CD8-positive, alpha-beta memory T cell (primary cell): Measurements from ENCODE around the gene METTL22. TPM values are rescaled to one million over a fixed set of nuclear protein-coding genes. Genes with fewer than 3 reads are reported as not detected.
A peak's percentile ranks its signal among the peaks of the same experiment; 100 is the strongest.

ENCODE experiments used
- CTCF ChIA-PET: fragments of 350-600 bp; sonication (Branson Sonifier 250); formaldehyde crosslinking; loops from one replicate; lab custom pipeline; 2021; ENCODE audit warnings: antibody characterized with exemption; lab: Charles Lee
- POLR2A ChIA-PET: fragments of 350-600 bp; sonication (Branson Sonifier 250); formaldehyde crosslinking; loops from one replicate; lab custom pipeline; 2021; ENCODE audit warnings: antibody characterized with exemption; lab: Charles Lee
- DNase-seq, 5 donors: peaks; one replicate each; pipeline versions ENCODE4 v3.0.0 to v3.0.0-alpha.2; 2020 to 2022; ENCODE audit warnings: mixed read lengths in 1 of 5
- H3K27ac ChIP-seq: one replicate; pipeline ENCODE4 v1.7.0; 2013; ENCODE audit warnings: low read depth, mild to moderate bottlenecking, low read length, moderate library complexity
- H3K27me3 ChIP-seq: 2 replicates; pipeline ENCODE4 v1.7.0; 2013; ENCODE audit warnings: low read length, mild to moderate bottlenecking; ENCODE audit not compliant: insufficient read depth, poor library complexity, severe bottlenecking
- H3K36me3 ChIP-seq: 2 replicates; pipeline ENCODE4 v1.7.0; 2013; ENCODE audit warnings: mild to moderate bottlenecking, low read length, moderate library complexity; ENCODE audit not compliant: insufficient read depth
- H3K4me1 ChIP-seq: 2 replicates; pipeline ENCODE4 v1.7.0; 2013; ENCODE audit warnings: mild to moderate bottlenecking, low read length, moderate library complexity; ENCODE audit not compliant: insufficient read depth
- H3K4me3 ChIP-seq: 2 replicates; pipeline ENCODE4 v1.7.0; 2013; ENCODE audit warnings: mild to moderate bottlenecking, low read length
- H3K9me3 ChIP-seq: 2 replicates; pipeline ENCODE4 v1.7.0; 2013; ENCODE audit warnings: mild to moderate bottlenecking, low read length
- H3K27ac Mint-ChIP-seq, 8 donors: one replicate each; pipeline ENCODE4 v1.8.0; 2020 to 2021; ENCODE audit warnings: mixed read lengths in 8 of 8, mild to moderate bottlenecking in 6 of 8, inconsistent platforms in 3 of 8, moderate library complexity in 3 of 8
- H3K27me3 Mint-ChIP-seq, 2 donors: one replicate each; pipeline ENCODE4 v1.8.0; 2020 to 2021; ENCODE audit warnings: mixed read lengths in 2 of 2, mild to moderate bottlenecking in 1 of 2, moderate library complexity in 1 of 2
- H3K36me3 Mint-ChIP-seq, 3 donors: one replicate each; pipeline ENCODE4 v1.8.0; 2020 to 2021; ENCODE audit warnings: mixed read lengths in 3 of 3, inconsistent platforms in 1 of 3, mild to moderate bottlenecking in 1 of 3
- H3K4me1 Mint-ChIP-seq, 3 donors: one replicate each; pipeline ENCODE4 v1.8.0; 2020 to 2021; ENCODE audit warnings: mixed read lengths in 3 of 3, inconsistent platforms in 1 of 3, mild to moderate bottlenecking in 1 of 3
- H3K4me3 Mint-ChIP-seq, 7 donors: one replicate each; pipeline ENCODE4 v1.8.0; 2020 to 2021; ENCODE audit warnings: mixed read lengths in 7 of 7, mild to moderate bottlenecking in 6 of 7, moderate library complexity in 4 of 7, inconsistent platforms in 2 of 7
- H3K9me3 Mint-ChIP-seq, 5 donors: one replicate each; pipeline ENCODE4 v1.8.0; 2020 to 2022; ENCODE audit warnings: mixed read lengths in 5 of 5, mild to moderate bottlenecking in 3 of 5, moderate library complexity in 2 of 5, inconsistent platforms in 1 of 5
- polyA plus RNA-seq: library from polyadenylated mRNA; unstranded; fragments of 300-500 nt; fragmentation: Illumina TruSeq; gene quantifications from one replicate; pipeline ENCODE4 v1.2.3, GENCODE V29; 2021
- total RNA-seq, 2 experiments: library from RNA; stranded (reverse); gene quantifications; one replicate each; pipeline ENCODE4 v1.2.3, GENCODE V29; 2021

Gene METTL22
- 10 to 100 TPM; 21.3 to 24.1 TPM for total RNA-seq
- 10.8 TPM for polyA plus RNA-seq

- Mint-ChIP-seq H3K36me3 (peaks cover 0 to 25% (median 0%) of the 10 kb centered on the region in 3 donors), H3K27me3 (peaks cover 3 to 5% of the 10 kb centered on the region in 2 donors), H3K9me3 (no peaks in the 10 kb centered on the region), H3K4me1 (peaks cover 17 to 36% (median 29%) of the 10 kb centered on the region in 3 donors), H3K4me3 (peak within 1 kb of the TSS; percentile 90 to 97 (median 93)), H3K27ac (peak within 1 kb of the TSS; percentile 73 to 93 (median 88))
- no peaks in the 10 kb centered on the region for H3K27me3 ChIP-seq
- DNase-seq = peak; percentile 89 to 93 (median 91)
- CTCF ChIA-PET = interaction anchor here (1.2 kb wide), 1 partner anchor 258 kb away, joined by 3 read pairs; no protein-coding TSS in a partner anchor
- peak within 1 kb of the TSS; percentile 96 for H3K4me3 ChIP-seq
- POLR2A ChIA-PET = no interaction called here
- no peaks in the 10 kb centered on the region for H3K36me3 ChIP-seq
- H3K4me1 ChIP-seq = peaks cover 15% of the 10 kb centered on the region
- H3K27ac ChIP-seq = peak within 1 kb of the TSS; percentile 87
- H3K9me3 ChIP-seq = no peaks in the 10 kb centered on the region
These were observed at the start of gene METTL22 for GRCh38 chr16:8621572-8622314. TSS of gene METTL22 (plus strand) at chr16:8621698. CDS start at chr16:8625666, 3,968 bp downstream.

GRCh38 chr16:8572063-8572918, 49.2 kb upstream of the METTL22 start:
- Mint-ChIP-seq H3K27ac (no peak overlapping the region), H3K9me3 (no peaks in the 10 kb centered on the region), H3K27me3 (peaks cover 23 to 56% of the 10 kb centered on the region in 2 donors), H3K4me3 (no peak overlapping the region), H3K36me3 (no peaks in the 10 kb centered on the region), H3K4me1 (peaks cover 5 to 10% (median 9%) of the 10 kb centered on the region in 3 donors)
- H3K9me3 ChIP-seq = no peaks in the 10 kb centered on the region
- no peak overlapping the region for H3K4me3 ChIP-seq
- no peak overlapping the region for H3K27ac ChIP-seq
- peaks cover 10% of the 10 kb centered on the region for H3K27me3 ChIP-seq
- no peaks in the 10 kb centered on the region for H3K36me3 ChIP-seq
- no peaks in the 10 kb centered on the region for H3K4me1 ChIP-seq
- no peak for DNase-seq
- CTCF ChIA-PET = interaction anchor here (1.7 to 1.8 kb wide), 2 partner anchors 10 to 309 kb away, joined by 4 to 7 read pairs; no protein-coding TSS in a partner anchor
- POLR2A ChIA-PET = no interaction called here

GRCh38 chr16:8572919-8573724, 48.4 kb upstream of the METTL22 start:
- H3K36me3 ChIP-seq = no peaks in the 10 kb centered on the region
- Mint-ChIP-seq H3K36me3 (no peaks in the 10 kb centered on the region), H3K27ac (no peak overlapping the region), H3K4me3 (no peak overlapping the region), H3K9me3 (no peaks in the 10 kb centered on the region), H3K4me1 (peaks cover 0 to 2% (median 1%) of the 10 kb centered on the region in 3 donors), H3K27me3 (peaks cover 28 to 64% of the 10 kb centered on the region in 2 donors)
- no peaks in the 10 kb centered on the region for H3K4me1 ChIP-seq
- no peak for DNase-seq
- no peak overlapping the region for H3K4me3 ChIP-seq
- H3K27ac ChIP-seq = no peak overlapping the region
- ChIA-PET POLR2A (no interaction called here), CTCF (interaction anchor here (1.7 to 1.8 kb wide), 2 partner anchors 9 to 308 kb away, joined by 4 to 7 read pairs; no protein-coding TSS in a partner anchor)
- no peaks in the 10 kb centered on the region for H3K9me3 ChIP-seq
- peaks cover 10% of the 10 kb centered on the region for H3K27me3 ChIP-seq

- Histone ChIP-seq H3K36me3 (no peaks in the 10 kb centered on the region), H3K27me3 (peaks cover 10% of the 10 kb centered on the region), H3K4me3 (no peak overlapping the region), H3K4me1 (no peaks in the 10 kb centered on the region), H3K9me3 (no peaks in the 10 kb centered on the region), H3K27ac (no peak overlapping the region)
- ChIA-PET CTCF (interaction anchor here (0.9 kb wide), 1 partner anchor 306 kb away, joined by 3 read pairs; no protein-coding TSS in a partner anchor), POLR2A (no interaction called here)
- Mint-ChIP-seq H3K4me1 (no peaks in the 10 kb centered on the region), H3K36me3 (no peaks in the 10 kb centered on the region), H3K4me3 (no peak overlapping the region), H3K27ac (no peak overlapping the region), H3K9me3 (no peaks in the 10 kb centered on the region), H3K27me3 (peaks cover 27 to 70% of the 10 kb centered on the region in 2 donors)
- no peak for DNase-seq
These were observed 46.1 kb upstream of the METTL22 start for GRCh38 chr16:8575399-8575798.

- no peak overlapping the region for H3K4me3 Mint-ChIP-seq
- no peaks in the 10 kb centered on the region for H3K9me3 ChIP-seq
- H3K36me3 ChIP-seq = no peaks in the 10 kb centered on the region
- ChIA-PET CTCF (no interaction called here), POLR2A (no interaction called here)
- no peaks in the 10 kb centered on the region for H3K36me3 Mint-ChIP-seq
- H3K4me3 ChIP-seq = no peak overlapping the region
- H3K27me3 Mint-ChIP-seq = peaks cover 27 to 66% of the 10 kb centered on the region in 2 donors
- no peak overlapping the region for H3K27ac ChIP-seq
- peaks cover 10% of the 10 kb centered on the region for H3K27me3 ChIP-seq
- DNase-seq = no peak
- no peaks in the 10 kb centered on the region for H3K4me1 ChIP-seq
- H3K4me1 Mint-ChIP-seq = no peaks in the 10 kb centered on the region
- no peak overlapping the region for H3K27ac Mint-ChIP-seq
- no peaks in the 10 kb centered on the region for H3K9me3 Mint-ChIP-seq
These were observed 45.1 kb upstream of the METTL22 start for GRCh38 chr16:8576141-8577004.

- ChIA-PET POLR2A (no interaction called here), CTCF (no interaction called here)
- peaks cover 10% of the 10 kb centered on the region for H3K27me3 ChIP-seq
- H3K4me1 ChIP-seq = no peaks in the 10 kb centered on the region
- H3K9me3 Mint-ChIP-seq = no peaks in the 10 kb centered on the region
- no peak for DNase-seq
- H3K27me3 Mint-ChIP-seq = peaks cover 22 to 60% of the 10 kb centered on the region in 2 donors
- no peaks in the 10 kb centered on the region for H3K36me3 Mint-ChIP-seq
- H3K27ac ChIP-seq = no peak overlapping the region
- H3K9me3 ChIP-seq = no peaks in the 10 kb centered on the region
- H3K4me3 ChIP-seq = no peak overlapping the region
- peak overlapping the region in 1 of 8 donors; percentile 75 for H3K27ac Mint-ChIP-seq
- no peaks in the 10 kb centered on the region for H3K36me3 ChIP-seq
- H3K4me1 Mint-ChIP-seq = no peaks in the 10 kb centered on the region
- H3K4me3 Mint-ChIP-seq = no peak overlapping the region
These were observed 43.7 kb upstream of the METTL22 start for GRCh38 chr16:8577678-8578304.

- H3K36me3 ChIP-seq = no peaks in the 10 kb centered on the region
- H3K4me3 ChIP-seq = no peak overlapping the region
- H3K4me3 Mint-ChIP-seq = no peak overlapping the region
- peaks cover 5% of the 10 kb centered on the region for H3K27me3 ChIP-seq
- peaks cover 16 to 53% of the 10 kb centered on the region in 2 donors for H3K27me3 Mint-ChIP-seq
- no peak overlapping the region for H3K27ac Mint-ChIP-seq
- H3K36me3 Mint-ChIP-seq = no peaks in the 10 kb centered on the region
- POLR2A ChIA-PET = no interaction called here
- DNase-seq = no peak
- CTCF ChIA-PET = no interaction called here
- H3K4me1 Mint-ChIP-seq = no peaks in the 10 kb centered on the region
- H3K4me1 ChIP-seq = no peaks in the 10 kb centered on the region
- no peak overlapping the region for H3K27ac ChIP-seq
- peaks cover 0 to 2% (median 0%) of the 10 kb centered on the region in 5 donors for H3K9me3 Mint-ChIP-seq
- no peaks in the 10 kb centered on the region for H3K9me3 ChIP-seq
These were observed 41.9 kb upstream of the METTL22 start for GRCh38 chr16:8579559-8579958.
